Mesendoderm (in vitro differentiated cells): ENCODE measurements around the gene RNF175.

ENCODE experiments used
- DNase-seq: peaks from one replicate; pipeline ENCODE4 v3.0.0; 2013
- H2AK5ac ChIP-seq: 2 replicates; pipeline ENCODE4 v1.6.1; 2013; ENCODE audit warnings: low read length, inconsistent platforms
- H2BK120ac ChIP-seq: 2 replicates; pipeline ENCODE4 v1.6.1; 2013; ENCODE audit warnings: low read depth, mild to moderate bottlenecking, low read length, moderate library complexity, mixed read lengths
- H2BK15ac ChIP-seq: replicated peaks from 2 replicates; pipeline ENCODE4 v1.6.1; 2013; ENCODE audit warnings: low read depth, mild to moderate bottlenecking, moderate library complexity
- H2BK5ac ChIP-seq: 2 replicates; pipeline ENCODE4 v1.6.1; 2013; ENCODE audit warnings: low read length, inconsistent platforms
- H3K18ac ChIP-seq: 2 replicates; pipeline ENCODE4 v1.6.1; 2013; ENCODE audit warnings: mild to moderate bottlenecking, low read length, mixed read lengths
- H3K23ac ChIP-seq: one replicate; pipeline ENCODE4 v1.6.1; 2013; ENCODE audit warnings: low read length
- H3K27ac ChIP-seq: 2 replicates; pipeline ENCODE4 v1.5.1; 2013; ENCODE audit warnings: low read depth, mild to moderate bottlenecking, inconsistent platforms, low read length, moderate library complexity
- H3K27me3 ChIP-seq: 2 replicates; pipeline ENCODE4 v1.6.1; 2013; ENCODE audit warnings: low read length, control low read depth, mild to moderate bottlenecking, inconsistent platforms; ENCODE audit not compliant: insufficient read depth, poor library complexity
- H3K36me3 ChIP-seq: 2 replicates; pipeline ENCODE4 v1.6.1; 2013; ENCODE audit warnings: low read length, inconsistent platforms; ENCODE audit not compliant: control insufficient read depth, insufficient read depth
- H3K4ac ChIP-seq: one replicate; pipeline ENCODE4 v1.6.1; 2013; ENCODE audit warnings: low read depth, mild to moderate bottlenecking, low read length, moderate library complexity
- H3K4me1 ChIP-seq: 2 replicates; pipeline ENCODE4 v1.6.1; 2013; ENCODE audit warnings: low read depth, low read length, inconsistent platforms; ENCODE audit not compliant: control insufficient read depth
- H3K4me2 ChIP-seq: 2 replicates; pipeline ENCODE4 v1.6.1; 2013; ENCODE audit warnings: low read length
- H3K4me3 ChIP-seq: 2 replicates; pipeline ENCODE4 v1.5.1; 2013; ENCODE audit warnings: mild to moderate bottlenecking, low read length
- H3K56ac ChIP-seq: one replicate; pipeline ENCODE4 v1.6.1; 2013; ENCODE audit warnings: low read length
- H3K79me1 ChIP-seq: 2 replicates; pipeline ENCODE4 v1.6.1; 2013; ENCODE audit warnings: low read length, inconsistent platforms
- H3K79me2 ChIP-seq: 2 replicates; pipeline ENCODE4 v1.6.1; 2013; ENCODE audit warnings: mild to moderate bottlenecking, low read length; ENCODE audit not compliant: control insufficient read depth, insufficient read depth
- H3K9ac ChIP-seq: 2 replicates; pipeline ENCODE4 v1.6.1; 2013; ENCODE audit warnings: low read length, inconsistent platforms
- H4K5ac ChIP-seq: one replicate; pipeline ENCODE4 v1.6.1; 2013; ENCODE audit warnings: low read length
- H4K8ac ChIP-seq: one replicate; pipeline ENCODE4 v1.6.1; 2013; ENCODE audit warnings: low read depth, mild to moderate bottlenecking, control low read depth, low read length, moderate library complexity
- WGBS: extraction: QIAGEN DNeasy Blood & Tissue Kit; methylation state at CpG from one replicate; pipeline ENCODE4 v1.1.7; 2013; ENCODE audit warnings: low lambda C conversion rate, missing lambda C conversion rate; ENCODE audit not compliant: insufficient coverage; ENCODE audit errors: extremely low coverage; 5-methylcytosine and 5-hydroxymethylcytosine counted together

The RNF175 gene

DNA sequence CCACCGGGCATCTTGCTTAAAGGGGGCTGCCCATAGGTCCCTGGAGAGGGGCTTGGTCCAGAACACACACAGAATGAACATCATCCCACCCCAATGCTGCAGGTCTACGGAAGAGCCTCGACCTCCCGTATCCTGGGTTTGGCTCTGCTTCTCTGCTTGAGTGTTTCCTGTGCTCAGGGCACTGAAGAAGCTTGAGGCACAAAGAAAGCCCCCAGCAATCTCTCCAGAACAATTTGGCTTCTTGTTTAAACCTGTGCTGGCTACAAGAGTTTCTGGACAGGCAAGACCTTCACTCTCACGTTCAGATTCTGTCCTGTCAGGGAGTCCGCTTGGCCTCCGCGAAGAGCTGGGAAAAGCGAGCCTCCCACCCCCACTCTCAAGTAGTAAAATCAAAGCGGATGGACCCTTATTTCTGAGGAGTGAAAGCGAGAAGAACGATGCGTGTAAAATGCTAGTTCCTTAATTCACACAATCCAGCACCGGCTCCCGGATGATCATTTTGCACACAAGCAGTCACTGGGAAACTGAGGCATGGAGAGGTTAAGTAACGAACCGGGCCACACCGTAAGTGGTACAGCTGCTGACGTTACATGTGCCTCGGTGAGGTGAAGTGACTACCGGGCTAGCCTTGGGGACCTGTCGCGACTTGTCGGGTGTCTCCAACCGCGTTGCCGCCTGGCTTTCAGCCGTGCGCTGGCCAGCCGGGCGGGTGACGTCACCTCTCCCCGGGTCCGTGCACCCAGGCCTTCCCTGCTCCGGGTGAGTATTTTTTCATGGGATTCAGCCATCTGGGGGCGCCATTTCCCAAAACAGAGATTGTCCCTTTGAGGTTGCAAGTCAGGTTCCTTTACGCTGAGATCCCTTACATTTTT lies 32.2 kb upstream of the RNF175 start:
- Histone ChIP-seq H2BK15ac (no peak overlapping the region), H3K56ac (peak overlapping the region; percentile 94), H4K5ac (no peak overlapping the region), H3K4ac (no peak overlapping the region), H2BK5ac (no peak overlapping the region), H3K27ac (no peak overlapping the region), H3K23ac (no peak overlapping the region), H3K4me2 (peak overlapping the region; percentile 83), H3K79me1 (no peaks in the 10 kb centered on the region), H3K4me3 (peak overlapping the region; percentile 15), H3K27me3 (no peaks in the 10 kb centered on the region), H2BK120ac (peak overlapping the region; percentile 5), H2AK5ac (no peak overlapping the region), H4K8ac (no peak overlapping the region), H3K36me3 (no peaks in the 10 kb centered on the region), H3K79me2 (peaks cover 18% of the 10 kb centered on the region), H3K18ac (peak overlapping the region; percentile 10), H3K4me1 (peaks cover 8% of the 10 kb centered on the region), H3K9ac (peak overlapping the region; percentile 81)
- no CpG with 5 or more reads among the region's 37 CpGs for WGBS
- peak; percentile 97 for DNase-seq

DNA sequence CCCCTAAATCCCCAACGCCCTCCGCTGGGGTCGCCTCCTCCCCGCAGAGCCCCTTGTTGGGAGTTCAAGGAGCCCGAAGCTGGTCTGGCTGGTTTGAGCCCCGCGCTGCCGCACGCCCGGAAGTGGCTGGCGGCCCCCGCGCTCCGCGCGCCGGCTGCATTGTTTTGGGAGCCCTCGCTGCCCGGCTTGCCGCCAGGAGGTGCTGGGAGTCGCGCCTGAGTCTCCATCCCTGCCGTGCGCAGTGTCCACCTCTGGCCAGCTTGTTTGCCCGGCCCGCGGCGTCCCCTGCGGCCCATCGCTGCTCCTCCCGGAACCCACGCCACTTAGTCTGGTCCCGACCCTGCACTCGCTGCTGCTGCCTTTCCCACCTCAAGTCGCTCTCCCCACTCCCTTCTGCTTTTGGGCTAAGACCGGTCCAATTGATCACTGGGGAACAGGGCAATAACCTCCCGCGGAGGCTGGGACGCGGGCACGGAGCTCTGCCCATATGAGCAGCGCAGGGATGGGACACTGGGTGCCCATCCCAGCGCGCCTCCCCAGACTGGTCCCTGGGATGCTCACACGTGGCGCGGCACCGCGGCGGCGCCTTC lies 31.2 kb upstream of the RNF175 start:
- Histone ChIP-seq H3K4me1 (peaks cover 8% of the 10 kb centered on the region), H3K4me3 (peak overlapping the region; percentile 50)

DNA sequence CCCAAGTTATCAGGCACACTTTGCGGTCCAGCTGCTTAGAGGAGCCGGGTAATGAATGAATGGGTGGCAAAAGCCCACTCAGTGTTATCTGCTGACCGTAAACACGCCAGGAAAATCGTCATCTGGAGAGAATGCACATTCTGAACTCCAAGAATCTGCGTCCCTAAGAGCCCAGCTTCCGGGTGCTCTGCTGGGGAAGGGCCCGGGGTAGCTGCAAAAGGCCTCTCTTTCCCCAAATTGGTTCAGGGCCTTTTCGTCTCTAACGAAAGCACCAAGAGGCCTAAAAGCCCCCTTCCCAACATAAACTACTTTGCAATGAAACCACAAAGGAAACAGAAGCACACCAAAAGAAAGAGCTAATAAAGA lies 30.7 kb upstream of the RNF175 start:
- Histone ChIP-seq H2BK15ac (no peak overlapping the region), H3K4me3 (no peak overlapping the region), H3K36me3 (no peaks in the 10 kb centered on the region), H3K4me2 (peak overlapping the region; percentile 33), H2BK120ac (peak overlapping the region; percentile 47), H3K4me1 (peaks cover 8% of the 10 kb centered on the region), H2AK5ac (no peak overlapping the region), H4K5ac (no peak overlapping the region), H3K27me3 (no peaks in the 10 kb centered on the region), H3K23ac (no peak overlapping the region), H3K9ac (peak overlapping the region; percentile 53), H3K18ac (peak overlapping the region; percentile 93), H3K79me1 (no peaks in the 10 kb centered on the region), H3K27ac (peak overlapping the region; percentile 93), H3K79me2 (peaks cover 24% of the 10 kb centered on the region), H3K4ac (peak overlapping the region; percentile 88), H3K56ac (peak overlapping the region; percentile 87), H4K8ac (peak overlapping the region; percentile 87), H2BK5ac (peak overlapping the region; percentile 41)
- DNase-seq: no peak
- WGBS: no CpG with 5 or more reads among the region's 10 CpGs

More for the DNA sequence above, 31.2 kb upstream of the RNF175 start:
- peak overlapping the region; percentile 93 for H3K27ac ChIP-seq
- peak; percentile 89 for DNase-seq
- H3K27me3 ChIP-seq: no peaks in the 10 kb centered on the region
- peaks cover 23% of the 10 kb centered on the region for H3K79me2 ChIP-seq
- H2BK120ac ChIP-seq: peak overlapping the region; percentile 47
- peak overlapping the region; percentile 55 for H2BK5ac ChIP-seq
- H2AK5ac ChIP-seq: no peak overlapping the region
- H3K9ac ChIP-seq: peak overlapping the region; percentile 77
- H3K4me2 ChIP-seq: peak overlapping the region; percentile 83
- H3K4ac ChIP-seq: peak overlapping the region; percentile 88
- H2BK15ac ChIP-seq: no peak overlapping the region
- no peaks in the 10 kb centered on the region for H3K36me3 ChIP-seq
- H4K5ac ChIP-seq: no peak overlapping the region
- peak overlapping the region; percentile 94 for H3K56ac ChIP-seq
- WGBS: no CpG with 5 or more reads among the region's 51 CpGs
- H4K8ac ChIP-seq: peak overlapping the region; percentile 87
- no peaks in the 10 kb centered on the region for H3K79me1 ChIP-seq
- H3K18ac ChIP-seq: peak overlapping the region; percentile 93
- H3K23ac ChIP-seq: peak overlapping the region; percentile 15

DNA sequence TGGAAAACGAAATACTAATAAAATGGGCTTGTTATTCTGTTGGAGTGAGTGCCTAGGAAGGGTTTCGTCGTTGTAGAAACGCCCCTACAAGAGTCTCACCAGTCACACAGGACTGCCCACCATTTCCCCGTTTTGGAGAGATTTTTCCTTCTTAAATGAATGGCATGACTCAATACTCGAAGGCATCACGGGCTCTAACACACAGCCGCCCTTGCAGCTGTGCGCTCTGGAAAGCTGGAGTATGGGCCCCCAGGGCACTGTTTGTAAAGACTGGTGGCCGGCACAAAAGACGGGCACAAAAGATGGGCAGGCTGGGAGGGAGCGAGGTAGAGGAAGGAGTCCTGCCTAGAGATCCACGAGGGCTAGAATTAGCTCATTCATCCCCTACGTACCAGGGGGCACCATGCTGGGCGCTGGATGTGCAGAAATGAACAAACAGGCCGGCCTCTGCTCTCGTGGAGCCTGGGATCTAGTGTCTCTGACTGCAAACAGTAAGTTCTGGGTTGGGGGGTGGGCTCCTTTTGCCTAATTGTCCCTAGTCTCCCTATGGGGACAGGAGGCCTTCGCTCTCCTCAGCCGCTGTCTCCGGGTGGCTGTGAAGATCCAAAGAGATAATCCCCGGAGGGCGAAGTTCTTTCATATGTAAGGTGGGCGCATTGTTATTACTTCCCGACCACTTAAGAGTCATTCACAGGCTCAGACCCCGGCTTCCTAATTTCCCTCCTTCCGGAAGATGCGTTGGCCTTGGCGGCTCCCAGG lies 30.1 kb upstream of the RNF175 start:
- Histone ChIP-seq H3K4ac (peak overlapping the region; percentile 78), H3K4me3 (peak overlapping the region; percentile 42), H2BK15ac (no peak overlapping the region), H3K4me2 (peak overlapping the region; percentile 33), H3K79me2 (peaks cover 24% of the 10 kb centered on the region), H2BK5ac (peak overlapping the region; percentile 64), H3K9ac (peak overlapping the region; percentile 53), H4K8ac (no peak overlapping the region), H2BK120ac (peak overlapping the region; percentile 47), H3K18ac (peak overlapping the region; percentile 99), H3K27ac (peak overlapping the region; percentile 93), H3K23ac (no peak overlapping the region), H2AK5ac (no peak overlapping the region), H4K5ac (no peak overlapping the region), H3K27me3 (no peaks in the 10 kb centered on the region), H3K56ac (peak overlapping the region; percentile 92), H3K36me3 (no peaks in the 10 kb centered on the region), H3K79me1 (no peaks in the 10 kb centered on the region), H3K4me1 (peaks cover 8% of the 10 kb centered on the region)
- DNase-seq: peak; percentile 93
- no CpG with 5 or more reads among the region's 28 CpGs for WGBS

DNA sequence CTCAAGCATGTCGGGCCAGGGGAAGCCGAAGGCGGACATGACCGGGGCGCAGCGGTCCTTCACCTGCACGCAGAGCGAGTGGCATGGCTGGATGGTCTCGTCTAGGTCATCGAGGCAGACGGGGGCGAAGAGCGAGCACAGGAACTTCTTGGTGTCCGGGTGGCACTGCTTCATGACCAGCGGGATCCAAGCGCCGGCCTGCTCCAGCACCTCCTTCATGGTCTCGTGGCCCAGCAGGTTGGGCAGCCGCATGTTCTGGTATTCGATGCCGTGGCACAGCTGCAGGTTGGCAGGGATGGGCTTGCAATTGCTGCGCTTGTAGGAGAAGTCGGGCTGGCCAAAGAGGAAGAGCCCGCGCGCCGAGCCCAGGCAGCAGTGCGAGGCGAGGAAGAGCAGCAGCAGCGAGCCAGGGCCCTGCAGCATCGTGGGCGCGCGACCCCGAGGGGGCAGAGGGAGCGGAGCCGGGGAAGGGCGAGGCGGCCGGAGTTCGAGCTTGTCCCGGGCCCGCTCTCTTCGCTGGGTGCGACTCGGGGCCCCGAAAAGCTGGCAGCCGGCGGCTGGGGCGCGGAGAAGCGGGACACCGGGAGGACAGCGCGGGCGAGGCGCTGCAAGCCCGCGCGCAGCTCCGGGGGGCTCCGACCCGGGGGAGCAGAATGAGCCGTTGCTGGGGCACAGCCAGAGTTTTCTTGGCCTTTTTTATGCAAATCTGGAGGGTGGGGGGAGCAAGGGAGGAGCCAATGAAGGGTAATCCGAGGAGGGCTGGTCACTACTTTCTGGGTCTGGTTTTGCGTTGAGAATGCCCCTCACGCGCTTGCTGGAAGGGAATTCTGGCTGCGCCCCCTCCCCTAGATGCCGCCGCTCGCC lies 28.8 kb upstream of the RNF175 start, which contains the start of gene SFRP2:
SFRP2 (minus strand) TSS at position 671 of the 864 bp plus-strand sequence; CDS start at position 423, 248 bp downstream.
- Histone ChIP-seq H2BK120ac (peak within 1 kb of the TSS; percentile 96), H3K4me3 (peak within 1 kb of the TSS; percentile 74), H2AK5ac (no peak within 1 kb of the TSS), H3K27ac (peak within 1 kb of the TSS; percentile 93), H4K8ac (no peak within 1 kb of the TSS), H3K18ac (peak within 1 kb of the TSS; percentile 99), H3K79me2 (peaks cover 24% of the 10 kb centered on the region), H3K23ac (no peak within 1 kb of the TSS), H3K4ac (peak within 1 kb of the TSS; percentile 78), H3K79me1 (no peaks in the 10 kb centered on the region), H3K27me3 (no peaks in the 10 kb centered on the region), H2BK15ac (no peak within 1 kb of the TSS), H3K4me1 (peaks cover 8% of the 10 kb centered on the region), H3K4me2 (peak within 1 kb of the TSS; percentile 16), H3K9ac (peak within 1 kb of the TSS; percentile 53), H2BK5ac (peak within 1 kb of the TSS; percentile 64), H4K5ac (no peak within 1 kb of the TSS), H3K36me3 (no peaks in the 10 kb centered on the region), H3K56ac (peak within 1 kb of the TSS; percentile 92)
- peak; percentile 91 for DNase-seq
- no CpG with 5 or more reads among the region's 72 CpGs for WGBS
